DMS114 treated with DMSO at 0.1 percent for 48 hours (cell line): Measurements from ENCODE around the gene PLPP4.
"Not testable (repeated sequence)": the region's sequence is repeated elsewhere in the genome, so short reads cannot be mapped to it uniquely, and the experiment has no call there.

Experiments
- DNase-seq: peaks from one replicate; lab custom pipeline; 2025; ENCODE audit not compliant: unreplicated experiment; lab: John Stamatoyannopoulos, UW

Gene PLPP4

GRCh38 chr10:120485946-120486345 is 28.9 kb downstream of the PLPP4 start:
- DNase-seq, result no peak

GRCh38 chr10:120486671-120487205 is 29.7 kb downstream of the PLPP4 start:
- no peak for DNase-seq

DNA sequence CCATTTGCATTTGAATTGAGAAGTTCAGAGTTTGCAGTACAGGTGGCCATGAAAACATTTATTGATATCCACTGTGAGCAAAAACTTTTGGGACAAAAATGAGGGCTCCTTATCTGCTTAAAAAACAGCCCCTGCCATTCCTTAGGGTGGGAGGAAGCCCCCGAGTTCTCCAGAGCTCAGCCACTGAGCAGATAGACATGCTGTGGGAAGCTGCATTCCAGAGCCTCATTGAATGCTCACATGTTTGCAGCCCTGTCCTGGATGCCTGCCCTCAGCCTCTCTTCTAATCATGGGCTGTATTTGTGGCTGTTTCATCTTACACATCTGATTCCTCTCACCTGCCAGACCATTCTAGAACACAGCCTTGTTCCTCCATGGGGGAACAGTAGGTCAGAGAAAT is 33.3 kb downstream of the PLPP4 start:
- no peak for DNase-seq

DNA sequence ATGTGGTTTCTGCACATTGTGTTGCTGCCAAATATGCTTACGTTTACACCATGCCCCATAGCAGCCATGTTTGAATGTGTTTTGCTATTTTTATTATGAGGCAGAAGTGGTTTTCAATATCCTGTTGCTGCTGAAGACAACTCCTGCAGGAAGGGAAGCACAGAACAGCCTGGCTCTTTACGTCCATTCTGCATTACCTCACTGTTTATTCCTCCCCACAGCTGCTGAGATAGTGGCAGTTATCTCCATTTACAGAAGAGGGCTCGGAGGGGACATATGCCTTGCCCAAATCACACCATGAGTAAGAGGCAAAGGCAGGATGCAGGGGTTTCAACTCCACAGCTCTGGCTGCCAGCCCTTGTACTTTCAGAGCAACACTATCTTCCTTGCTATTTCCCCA is 35.3 kb downstream of the PLPP4 start:
- no peak for DNase-seq

DNA sequence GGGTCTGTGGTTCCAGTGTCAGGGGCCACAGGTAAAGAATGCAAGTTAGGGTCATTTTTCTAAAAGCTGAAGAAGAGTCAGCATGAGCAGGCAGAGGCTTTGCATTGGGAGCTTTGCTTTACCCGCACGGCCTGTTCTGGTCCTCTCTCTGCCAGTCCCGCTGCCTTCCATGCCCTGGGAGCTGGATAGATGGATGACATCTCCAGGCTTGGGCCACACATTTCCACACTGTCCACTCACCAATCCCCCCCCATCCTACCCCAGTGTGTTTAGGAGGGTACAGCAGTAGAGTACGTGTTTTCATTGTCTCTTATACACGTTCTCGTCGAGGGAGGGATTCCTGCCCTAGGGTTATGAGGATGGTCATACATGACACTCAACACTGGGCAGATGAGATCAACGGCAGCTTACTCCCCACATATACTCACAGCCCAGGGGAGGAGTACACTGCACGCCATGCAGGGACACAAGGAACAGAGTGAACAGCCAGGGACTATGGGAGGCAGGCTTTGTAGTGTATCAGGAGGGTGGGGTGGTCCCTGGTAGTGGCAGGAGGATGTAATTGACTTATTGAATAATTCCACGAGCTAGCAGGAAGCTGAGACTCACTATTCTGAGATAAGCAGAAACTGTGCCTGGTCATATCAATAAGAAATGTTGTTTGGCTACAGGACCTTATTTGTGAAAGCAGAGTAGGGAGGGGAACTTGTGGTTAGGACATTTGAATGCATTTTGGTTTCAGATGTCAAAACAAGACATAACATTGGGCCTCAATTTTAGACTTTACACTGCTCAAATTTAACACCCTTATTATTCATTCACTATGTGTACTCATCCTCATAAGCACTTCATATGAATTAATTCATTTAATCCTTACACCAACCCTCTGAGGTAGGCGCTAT is 36.6 kb downstream of the PLPP4 start:
- DNase-seq, result no peak

DNA sequence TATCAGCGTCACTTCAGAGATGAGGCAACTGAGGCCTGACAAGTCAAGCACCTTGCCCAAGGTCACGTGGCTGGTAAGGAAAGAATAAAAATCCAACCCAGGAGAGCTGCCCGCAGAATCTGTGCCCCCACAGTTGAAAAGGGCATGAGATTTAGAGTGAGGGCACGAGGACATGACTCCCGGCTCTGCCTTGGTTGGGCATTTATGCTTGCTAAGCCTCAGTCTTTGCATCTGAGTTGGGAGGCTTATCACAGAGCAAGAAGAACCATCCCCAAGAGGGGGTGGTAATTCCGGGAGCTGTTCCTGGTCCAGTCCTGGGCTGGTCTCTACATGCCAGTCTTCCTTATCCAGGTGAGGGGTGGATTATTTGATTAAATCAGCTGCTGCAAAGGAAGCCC is 37.3 kb downstream of the PLPP4 start:
- DNase-seq, result no peak

DNA sequence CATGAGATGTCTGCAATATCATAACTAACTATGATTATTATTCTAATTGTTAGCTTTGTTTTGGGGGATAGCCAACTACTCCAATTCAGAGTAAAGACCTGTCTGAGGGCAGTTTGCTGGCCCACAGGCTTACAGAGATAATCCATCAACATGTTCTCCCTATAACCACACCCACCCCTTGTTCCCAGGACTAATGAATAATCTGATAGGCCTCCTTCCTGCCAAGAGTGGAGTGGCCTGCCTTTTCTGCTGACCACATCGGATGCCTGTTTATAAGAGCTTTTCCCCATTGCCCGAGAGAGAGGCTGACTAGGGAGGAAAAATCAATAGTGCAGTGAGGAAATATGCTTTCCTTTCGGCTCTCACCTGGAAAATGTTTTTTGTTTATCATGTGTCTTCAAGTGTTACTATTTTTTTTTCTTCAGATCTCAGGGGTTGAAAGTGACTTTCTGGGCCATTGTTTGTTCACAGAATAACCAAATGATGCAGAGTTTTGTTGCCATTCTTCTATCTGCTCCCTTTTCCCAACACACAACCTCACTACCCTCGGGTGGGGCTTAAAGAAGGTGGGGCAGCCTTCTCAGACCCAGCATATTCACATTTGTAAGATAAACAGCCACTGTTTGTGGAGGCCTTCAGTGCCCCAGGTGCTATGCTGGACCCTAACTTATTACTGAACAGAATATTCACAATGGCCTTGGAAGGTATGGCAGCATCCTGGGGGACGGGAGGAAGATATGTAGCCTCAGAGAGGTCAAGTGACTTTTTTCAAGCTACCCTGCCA is 38.4 kb downstream of the PLPP4 start:
- DNase-seq, result no peak

DNA sequence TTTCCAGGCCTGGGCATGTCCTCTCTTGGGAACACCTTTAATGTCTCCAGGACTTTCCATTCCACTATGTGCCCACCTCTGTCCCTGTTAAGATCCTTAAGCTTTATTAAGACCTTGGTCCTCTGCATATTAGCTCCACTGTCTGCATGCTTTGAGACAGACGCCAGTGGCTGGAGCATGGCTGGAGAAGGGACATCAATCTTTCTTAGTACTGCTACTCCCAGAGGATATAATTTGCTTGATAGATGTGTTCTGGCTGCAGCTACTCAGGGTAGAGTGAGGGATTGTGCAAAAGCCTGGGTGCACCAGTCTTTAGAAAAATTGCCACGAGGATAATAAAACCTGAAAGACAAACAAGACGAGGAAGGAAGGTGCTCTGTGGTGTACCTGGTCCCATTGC is 42.9 kb downstream of the PLPP4 start:
- no peak for DNase-seq

- DNase-seq, result no peak
These were observed 46.7 kb downstream of the PLPP4 start for GRCh38 chr10:120503689-120504088.

- not testable (repeated sequence) for DNase-seq
These were observed 47.2 kb downstream of the PLPP4 start for GRCh38 chr10:120504227-120504626.

- DNase-seq, result no peak
These were observed 48.0 kb downstream of the PLPP4 start for GRCh38 chr10:120505056-120505455.

DNA sequence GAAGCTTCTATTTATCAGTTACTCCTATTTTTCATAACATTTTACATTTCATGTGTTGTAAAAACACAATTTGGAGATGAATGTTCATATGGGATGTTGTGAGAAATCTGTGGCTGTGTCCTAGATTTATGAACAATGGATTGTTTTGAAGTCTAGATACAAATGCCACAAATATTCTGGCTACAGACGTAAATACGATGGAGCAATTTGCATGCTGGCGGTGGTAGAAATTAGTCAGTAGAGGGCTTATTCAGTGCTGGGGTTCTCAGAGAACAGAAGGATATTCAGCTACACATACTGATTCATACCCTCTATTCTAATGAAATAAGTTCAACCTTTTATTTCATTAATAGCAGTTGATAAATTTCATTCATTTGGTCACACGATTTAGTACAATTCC is 48.8 kb downstream of the PLPP4 start:
- no peak for DNase-seq

DNA sequence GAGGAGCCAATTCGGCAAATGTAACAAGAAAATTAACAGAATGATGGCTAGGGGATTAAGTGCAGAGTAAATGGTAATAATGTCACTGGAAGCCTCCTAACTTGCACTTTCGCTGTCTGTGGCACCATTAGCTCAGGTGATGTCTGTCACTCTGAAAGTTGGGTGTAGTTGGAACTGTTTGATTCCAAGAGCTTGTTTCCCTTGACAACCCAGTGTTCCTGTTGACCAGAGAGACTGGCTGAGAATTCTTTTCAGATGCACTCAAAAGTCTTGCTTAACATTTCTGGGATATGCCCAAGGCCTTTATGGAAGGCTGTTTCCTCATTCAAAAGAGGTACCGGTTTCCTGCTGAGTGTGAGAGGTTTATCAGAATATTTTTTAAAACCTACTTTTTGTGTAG is 49.6 kb downstream of the PLPP4 start:
- DNase-seq, result no peak

GRCh38 chr10:120507175-120507574 is 50.1 kb downstream of the PLPP4 start:
- no peak for DNase-seq

DNA sequence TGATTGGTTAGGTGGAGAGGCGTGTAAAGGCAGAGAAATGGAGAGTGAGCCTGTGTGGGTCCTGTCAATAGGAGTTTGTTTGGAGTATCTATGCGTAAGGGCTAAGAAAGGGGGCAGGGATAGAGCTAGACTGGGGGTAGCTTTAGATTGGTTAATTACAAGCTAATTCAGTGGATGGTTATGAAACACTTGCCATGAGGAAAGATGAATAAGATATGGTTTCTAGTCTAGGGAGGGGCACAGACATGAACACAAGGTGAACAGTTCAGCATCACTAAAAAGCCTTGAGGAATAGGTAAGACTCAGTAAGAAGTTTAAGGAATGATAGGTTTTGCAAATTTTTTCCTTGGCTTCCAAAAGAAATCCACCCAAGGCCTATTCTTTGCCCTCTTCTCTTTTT is 50.6 kb downstream of the PLPP4 start:
- DNase-seq, result no peak

GRCh38 chr10:120508393-120508792 is 51.4 kb downstream of the PLPP4 start:
- DNase-seq, result no peak

- no peak for DNase-seq
These were observed 51.9 kb downstream of the PLPP4 start for GRCh38 chr10:120508966-120509365.

GRCh38 chr10:120511165-120511564 is 54.1 kb downstream of the PLPP4 start:
- no peak for DNase-seq

- no peak for DNase-seq
These were observed 56.3 kb downstream of the PLPP4 start for GRCh38 chr10:120513307-120513796.

GRCh38 chr10:120514035-120514620 is 57.1 kb downstream of the PLPP4 start:
- DNase-seq, result no peak

- DNase-seq, result no peak
These were observed 57.9 kb downstream of the PLPP4 start for GRCh38 chr10:120514959-120515358.
